ENCODE results near the gene OVOL1. TPM values are rescaled to one million over a fixed set of nuclear protein-coding genes. Genes with fewer than 3 reads are reported as not detected.

OVOL1 gene
- total and polyA plus RNA-seq, 10 donors: 0.03 to 0.47 (median 0.10) TPM; not detected in 6

GRCh38 chr11:65777241-65777640 is 9.6 kb upstream of the OVOL1 start:
- peak overlapping the region in 4 of 8 donors; percentile 84 to 99 (median 92) for H3K4me3 ChIP-seq
- no peaks in the 10 kb centered on the region for H3K27me3 ChIP-seq (replicated peaks in 1 of 7)
- H3K36me3 ChIP-seq: peaks cover 0 to 35% (median 22%) of the 10 kb centered on the region in 6 donors
- intact Hi-C loops (cut with DNase I; ENCODE audit: low total_unique reads): loop anchor here (10.0 kb wide), 1 partner anchor 52 kb away; the partner anchor contains the start of gene RNASEH2C
- H3K27ac ChIP-seq: peak overlapping the region in 7 of 8 donors; percentile 68 to 97 (median 91)
- 78 to 92% (median 87%) methylated on average over 8 of the region's 8 CpGs for WGBS, 5 donors
- peaks cover 9 to 87% (median 50%) of the 10 kb centered on the region in 6 donors for H3K4me1 ChIP-seq
- TF ChIP-seq CTCF (IDR thresholded peaks at IDR 0.05 in 8 of 11, conservative IDR thresholded peaks at IDR 0.05 in 3 of 11): no peak
- no peak for TF ChIP-seq POLR2AphosphoS5 (IDR thresholded peaks at IDR 0.05)
- TF ChIP-seq POLR2A (IDR thresholded peaks at IDR 0.05): no peak
- H3K9me3 ChIP-seq: no peaks in the 10 kb centered on the region
- peak; percentile 33 for DNase-seq

GRCh38 chr11:65777821-65778361 is 9.0 kb upstream of the OVOL1 start:
- Histone ChIP-seq H3K4me3 (peak overlapping the region in 4 of 8 donors; percentile 84 to 99 (median 92)), H3K9me3 (no peaks in the 10 kb centered on the region), H3K36me3 (peaks cover 0 to 35% (median 22%) of the 10 kb centered on the region in 6 donors), H3K27ac (peak overlapping the region in 6 of 8 donors; percentile 89 to 97 (median 92)), H3K4me1 (peaks cover 9 to 81% (median 50%) of the 10 kb centered on the region in 6 donors), H3K27me3 (replicated peaks in 1 of 7) (no peaks in the 10 kb centered on the region)
- TF ChIP-seq CTCF (IDR thresholded peaks at IDR 0.05 in 8 of 11, conservative IDR thresholded peaks at IDR 0.05 in 3 of 11) (no peak), POLR2A (IDR thresholded peaks at IDR 0.05) (no peak), POLR2AphosphoS5 (IDR thresholded peaks at IDR 0.05) (peak in 1 of 3 donors; percentile 53)
- DNase-seq: peak; percentile 78
- 78 to 93% (median 82%) methylated on average over 19 to 23 of the region's 23 CpGs for WGBS, 5 donors
- intact Hi-C loops (cut with DNase I; ENCODE audit: low total_unique reads): loop anchor here (10.0 kb wide), 1 partner anchor 53 kb away; the partner anchor contains the start of gene RNASEH2C

- intact Hi-C loops (cut with DNase I; ENCODE audit: low total_unique reads): loop anchor here (10.0 kb wide), 1 partner anchor 54 kb away; the partner anchor contains the start of gene RNASEH2C
- H3K27me3 ChIP-seq (replicated peaks in 1 of 7): no peaks in the 10 kb centered on the region
- H3K4me1 ChIP-seq: peaks cover 9 to 76% (median 50%) of the 10 kb centered on the region in 6 donors
- peak overlapping the region in 6 of 8 donors; percentile 89 to 97 (median 92) for H3K27ac ChIP-seq
- DNase-seq: no peak
- TF ChIP-seq CTCF (IDR thresholded peaks at IDR 0.05 in 8 of 11, conservative IDR thresholded peaks at IDR 0.05 in 3 of 11): no peak
- peak in 1 of 3 donors; percentile 35 for TF ChIP-seq POLR2AphosphoS5 (IDR thresholded peaks at IDR 0.05)
- H3K36me3 ChIP-seq: peaks cover 0 to 35% (median 22%) of the 10 kb centered on the region in 6 donors
- 90 to 100% (median 96%) methylated on average over 2 to 20 of the region's 20 CpGs for WGBS, 5 donors
- peak overlapping the region in 6 of 8 donors; percentile 60 to 99 (median 88) for H3K4me3 ChIP-seq
- H3K9me3 ChIP-seq: no peaks in the 10 kb centered on the region
Measured at GRCh38 chr11:65778431-65778900, 8.4 kb upstream of the OVOL1 start.
